Effector CD8-positive, alpha-beta T cell (primary cell): Measurements from ENCODE around the gene HMGCS2.
"Not testable (repeated sequence)": the region's sequence is repeated elsewhere in the genome, so short reads cannot be mapped to it uniquely, and the experiment has no call there.

ENCODE experiments used
- DNase-seq: peaks from one replicate; lab custom pipeline; 2025; lab: John Stamatoyannopoulos, UW

The HMGCS2 gene

DNA sequence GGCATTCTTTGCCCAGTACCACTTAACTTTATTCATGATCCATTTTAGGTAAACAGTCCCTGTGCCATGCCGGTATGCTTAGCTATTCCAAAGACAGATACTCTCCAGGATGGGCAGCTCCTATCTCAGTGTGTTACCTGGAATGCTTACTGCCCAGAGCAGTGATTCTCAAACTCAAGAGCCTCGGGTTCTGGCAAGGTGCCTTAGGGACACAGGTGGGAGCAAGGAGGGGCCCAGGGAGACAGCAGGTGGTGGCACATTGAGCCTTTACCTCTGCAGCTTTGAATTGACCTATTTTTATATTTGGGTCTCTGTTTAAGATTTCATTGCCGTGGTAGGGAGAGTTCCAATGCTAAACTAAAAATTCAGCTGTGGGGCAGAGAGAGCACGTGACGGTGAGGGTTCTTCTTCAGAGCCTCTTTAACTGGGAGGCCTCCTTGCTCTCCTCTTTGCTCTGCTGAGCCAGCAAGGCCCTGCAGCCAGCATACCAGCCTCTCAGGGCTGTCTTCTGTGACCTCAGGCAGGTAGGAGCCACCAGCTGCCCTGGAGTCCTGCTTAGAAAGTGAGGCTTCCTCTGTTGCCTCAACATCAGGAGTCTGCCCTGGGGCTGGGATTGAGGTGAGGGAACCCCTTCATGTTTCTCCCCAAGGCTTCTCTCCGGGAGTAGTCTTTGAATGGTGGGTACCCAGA, 36.8 kb downstream of the HMGCS2 start:
- no peak for DNase-seq

DNA sequence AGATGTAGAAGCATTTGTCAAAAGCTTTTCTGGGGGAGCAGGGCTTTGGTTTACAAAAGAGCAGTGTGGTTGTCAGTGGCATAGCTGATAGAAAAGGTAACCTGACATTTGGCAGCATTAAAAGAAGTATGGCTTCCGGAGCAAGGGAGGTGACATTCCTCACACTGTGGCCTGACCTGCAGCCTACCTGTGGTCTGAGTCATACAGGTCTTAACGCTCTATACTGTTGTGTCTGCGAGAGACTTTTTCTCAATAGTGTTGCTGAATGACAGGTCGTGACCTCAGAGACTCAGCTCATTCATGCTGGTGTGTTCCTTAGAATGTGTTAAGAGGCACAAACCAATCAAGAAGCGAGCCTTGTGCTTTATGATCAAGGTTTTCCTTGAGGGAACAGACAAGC, 37.6 kb downstream of the HMGCS2 start:
- no peak for DNase-seq

DNA sequence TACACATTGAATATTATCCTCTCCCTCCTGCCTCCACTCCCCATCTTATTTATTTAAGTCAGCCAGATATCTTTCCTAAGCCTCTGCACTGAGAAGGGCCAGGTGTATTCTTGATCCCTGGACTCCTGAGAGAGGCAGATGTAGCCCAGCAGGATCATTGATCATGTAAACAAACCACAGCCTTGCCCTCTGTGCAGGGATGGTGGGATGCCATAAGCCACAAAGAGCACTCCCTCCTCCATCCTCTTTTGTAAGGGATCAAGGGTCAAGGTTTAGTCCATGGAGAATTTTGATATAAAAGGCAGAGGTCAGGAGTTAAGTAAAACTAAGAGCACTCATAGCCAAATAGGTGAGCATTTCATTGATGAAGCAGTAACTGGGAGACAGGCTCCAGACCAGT, 39.7 kb downstream of the HMGCS2 start:
- no peak for DNase-seq

DNA sequence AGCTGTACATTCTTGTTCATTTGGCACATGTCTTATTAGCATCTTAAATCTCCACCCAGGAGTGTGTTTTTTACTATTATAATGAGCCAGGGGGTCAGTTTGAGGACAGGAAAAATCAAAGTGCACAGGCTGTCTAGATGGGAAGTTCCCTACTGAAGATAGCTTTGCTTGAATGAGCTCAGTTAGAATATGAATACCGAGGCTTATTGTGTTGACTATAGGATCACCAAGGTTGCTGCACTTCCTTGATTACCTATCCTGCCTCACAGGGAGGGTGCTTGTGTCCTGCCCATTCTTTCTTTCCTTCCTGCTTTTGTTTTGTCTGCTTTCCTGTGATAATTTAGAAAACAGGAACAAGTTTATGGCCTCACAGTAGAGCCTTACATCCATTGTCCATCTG, 40.7 kb downstream of the HMGCS2 start:
- DNase-seq = no peak

DNA sequence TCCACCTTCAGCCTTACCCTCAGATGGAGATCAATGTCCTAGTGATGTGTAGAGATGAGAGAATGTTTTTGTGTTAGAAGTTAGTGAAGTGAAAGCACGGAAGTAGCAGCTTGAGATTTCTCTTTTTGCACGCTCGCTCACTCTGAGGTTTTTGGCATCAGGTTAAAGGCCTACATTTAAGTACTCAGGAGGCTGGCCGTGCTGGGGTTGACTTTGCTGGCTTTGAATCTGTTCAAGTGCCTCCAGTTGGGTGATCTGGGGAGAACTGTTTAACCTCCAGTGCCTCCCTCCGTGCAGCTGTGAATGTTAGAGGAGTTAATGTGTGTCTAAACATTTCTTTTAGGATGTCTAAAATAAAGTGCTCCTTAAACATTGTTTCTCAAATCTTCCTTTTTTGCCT, 43.1 kb downstream of the HMGCS2 start:
- DNase-seq = no peak

DNA sequence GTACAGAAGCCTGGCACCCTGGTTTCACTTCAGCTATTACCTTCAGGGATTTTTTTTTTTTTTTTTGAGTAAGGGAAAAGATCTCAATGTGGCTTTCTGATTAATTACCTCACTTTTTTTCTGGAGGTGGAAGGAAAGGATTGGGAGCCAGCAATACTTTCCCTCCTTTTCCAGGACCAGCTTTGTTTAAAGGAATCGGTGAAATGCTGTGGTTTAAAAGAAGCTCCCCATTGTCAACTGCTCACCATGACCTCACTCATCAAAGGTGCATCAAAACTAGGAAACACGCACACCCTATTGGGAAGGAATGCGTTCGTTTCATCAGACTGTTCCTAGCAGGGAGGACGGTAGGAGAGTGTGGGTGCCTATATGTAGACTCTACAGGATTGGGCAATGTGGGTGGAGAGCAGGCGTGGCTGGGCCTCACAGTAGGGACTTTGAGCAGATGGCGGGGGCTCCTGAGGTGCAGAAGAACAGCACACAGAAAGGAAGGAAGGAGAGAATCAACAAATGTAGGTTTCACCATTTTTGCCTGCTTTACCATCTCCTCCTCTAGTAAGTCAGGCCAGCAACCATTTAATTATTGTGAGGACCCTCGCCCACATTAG, 44.0 kb downstream of the HMGCS2 start:
- DNase-seq = no peak

DNA sequence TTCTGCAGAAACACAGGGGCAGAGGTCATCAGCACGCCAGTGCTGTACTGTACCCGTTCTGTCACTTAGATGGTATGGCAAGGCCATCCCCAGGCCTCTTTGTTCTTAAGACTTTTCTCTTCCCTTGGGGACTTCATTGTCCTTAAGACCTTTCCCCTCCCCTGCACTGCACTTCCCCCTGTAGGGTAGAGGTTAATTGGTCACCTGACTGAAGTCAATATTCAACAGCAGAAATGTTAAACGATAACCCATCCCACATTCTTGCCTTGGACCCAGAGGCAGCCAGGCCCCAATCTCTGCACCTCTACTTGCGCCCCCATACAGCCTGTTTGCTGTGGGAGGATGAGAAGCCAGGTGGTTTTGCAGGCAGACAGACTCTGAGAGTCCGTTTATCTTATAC, 46.8 kb downstream of the HMGCS2 start:
- DNase-seq = no peak

DNA sequence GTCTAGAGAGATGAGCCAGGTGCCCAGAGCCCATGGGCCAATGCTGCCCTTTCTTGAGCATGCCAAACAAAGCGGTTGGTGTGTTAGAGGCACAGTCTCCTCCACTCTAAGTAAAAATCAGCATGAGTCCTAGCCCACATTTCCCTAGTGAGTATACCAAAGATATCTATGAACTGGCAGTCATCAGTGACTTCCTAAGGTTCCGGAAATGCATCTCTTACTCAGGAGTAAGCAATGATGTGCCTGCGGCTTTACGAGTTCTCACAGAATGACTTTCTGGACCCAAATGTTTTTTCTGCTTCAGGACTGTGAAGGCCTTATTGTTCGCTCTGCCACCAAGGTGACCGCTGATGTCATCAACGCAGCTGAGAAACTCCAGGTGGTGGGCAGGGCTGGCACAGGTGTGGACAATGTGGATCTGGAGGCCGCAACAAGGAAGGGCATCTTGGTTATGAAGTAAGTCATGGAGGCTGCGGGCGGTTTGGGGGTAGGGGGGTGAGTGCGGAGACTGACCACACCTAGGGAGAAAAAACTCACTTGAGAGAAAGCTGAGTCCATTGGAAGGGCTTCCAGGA, 47.8 kb downstream of the HMGCS2 start:
- DNase-seq = no peak

DNA sequence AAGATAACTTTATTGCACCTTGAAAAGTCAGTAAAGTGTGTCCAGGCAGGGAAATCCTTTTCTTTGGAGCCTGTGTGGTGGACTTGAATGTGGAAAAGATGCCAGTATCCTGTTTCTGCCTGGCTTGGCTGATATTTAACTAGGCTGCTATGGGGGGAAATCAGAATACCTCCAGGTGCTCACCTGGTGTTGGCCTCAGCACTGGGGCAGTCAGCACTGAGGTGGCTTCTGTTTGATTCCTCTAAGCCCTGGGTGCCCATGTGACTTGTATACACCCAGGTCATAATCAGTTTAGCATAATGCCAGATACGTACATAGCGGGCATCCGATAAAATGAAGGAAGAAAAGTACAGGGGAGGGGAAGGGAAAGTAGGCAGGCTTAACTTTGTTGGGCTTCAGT, 49.7 kb downstream of the HMGCS2 start:
- DNase-seq = no peak

DNA sequence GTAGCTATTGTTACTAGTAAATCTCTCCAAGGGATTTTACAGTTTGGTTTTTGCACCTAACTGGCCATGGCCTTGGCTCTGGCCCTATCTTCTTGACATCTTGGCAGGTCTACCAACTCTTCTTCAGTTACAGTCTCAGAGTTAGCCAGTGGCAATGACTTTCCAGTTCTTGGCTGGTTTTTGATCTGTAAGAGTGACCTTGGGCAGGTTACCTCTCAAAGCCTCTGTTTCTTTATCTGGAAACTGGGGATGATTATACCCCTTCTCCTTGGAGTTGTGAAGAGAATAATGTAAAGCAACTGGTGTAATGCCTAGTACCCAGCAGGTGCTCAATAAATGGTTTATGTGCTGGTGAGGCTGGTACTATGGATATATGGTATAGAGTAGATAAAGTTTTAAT, 50.3 kb downstream of the HMGCS2 start:
- no peak for DNase-seq

DNA sequence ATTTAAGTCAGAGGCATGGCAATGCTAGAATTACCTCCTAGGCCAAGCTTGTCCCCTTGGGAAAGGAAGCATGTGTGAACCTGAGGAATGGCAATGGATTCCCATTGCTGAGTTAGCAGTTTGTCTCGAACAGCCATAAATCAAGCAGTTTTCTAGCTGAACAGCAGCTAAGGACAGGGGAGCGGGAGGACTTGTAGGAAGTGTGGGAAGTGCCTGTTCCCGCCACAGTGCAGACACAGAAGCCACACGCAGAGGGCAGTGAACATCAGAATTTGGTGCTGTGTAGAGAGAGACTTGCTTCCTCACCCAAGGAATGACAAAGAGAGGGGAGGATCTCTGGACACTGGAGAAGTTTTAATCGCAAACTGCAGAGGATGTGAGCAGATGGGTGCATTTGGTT, 53.2 kb downstream of the HMGCS2 start:
- DNase-seq = no peak

DNA sequence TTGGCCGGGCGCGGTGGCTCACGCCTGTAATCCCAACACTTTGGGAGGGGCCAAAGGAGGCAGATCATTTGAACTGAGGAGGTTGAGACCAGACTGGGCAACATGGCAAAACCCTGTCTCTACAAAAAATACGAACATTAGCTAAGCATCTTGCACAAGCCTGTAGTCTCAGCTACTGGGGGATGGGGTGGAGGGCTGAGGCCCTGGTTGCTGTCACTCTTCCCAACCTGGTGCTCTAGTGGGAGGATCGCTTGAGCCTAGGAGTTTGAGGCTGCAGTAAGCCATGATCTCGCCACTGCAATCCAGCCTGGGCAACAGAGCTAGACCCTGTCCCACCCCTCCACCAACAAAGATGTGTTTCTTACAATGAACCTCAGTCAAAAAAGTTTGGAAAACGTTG, 54.1 kb downstream of the HMGCS2 start:
- no peak for DNase-seq

DNA sequence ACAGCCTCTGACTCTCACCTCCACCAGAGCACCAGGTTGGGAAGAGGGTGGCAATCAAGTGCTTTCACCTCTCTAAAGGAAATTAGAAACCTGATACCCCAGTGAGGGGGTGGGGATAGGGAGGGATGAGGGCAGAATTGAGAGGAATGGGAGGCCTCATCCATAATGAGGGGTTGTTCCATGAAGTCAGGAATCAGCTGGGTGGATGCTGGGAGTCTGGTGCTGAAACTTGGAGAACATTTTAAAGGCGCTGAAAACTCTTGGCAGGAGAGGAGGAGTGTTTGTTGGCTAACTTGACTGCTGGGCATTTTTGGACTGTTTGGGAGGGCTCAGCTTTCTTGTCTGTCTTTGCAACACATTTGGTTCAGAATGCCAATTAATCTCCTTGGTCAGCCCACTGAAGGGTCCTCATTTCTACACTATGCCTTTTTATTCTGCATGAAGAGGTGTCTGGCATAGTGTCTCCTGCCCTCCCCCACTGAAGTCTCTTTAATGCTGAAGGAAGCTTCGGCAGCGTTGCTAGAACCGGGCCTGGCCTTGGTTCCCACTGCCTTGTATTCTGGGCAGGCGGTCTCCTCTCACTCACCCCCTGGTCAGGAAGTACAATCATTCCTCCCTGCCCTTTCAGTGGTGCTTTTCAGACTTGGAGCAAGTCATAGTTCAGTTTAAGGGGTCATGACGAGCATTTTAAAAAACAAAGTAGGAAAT, 54.8 kb downstream of the HMGCS2 start:
- DNase-seq = no peak

DNA sequence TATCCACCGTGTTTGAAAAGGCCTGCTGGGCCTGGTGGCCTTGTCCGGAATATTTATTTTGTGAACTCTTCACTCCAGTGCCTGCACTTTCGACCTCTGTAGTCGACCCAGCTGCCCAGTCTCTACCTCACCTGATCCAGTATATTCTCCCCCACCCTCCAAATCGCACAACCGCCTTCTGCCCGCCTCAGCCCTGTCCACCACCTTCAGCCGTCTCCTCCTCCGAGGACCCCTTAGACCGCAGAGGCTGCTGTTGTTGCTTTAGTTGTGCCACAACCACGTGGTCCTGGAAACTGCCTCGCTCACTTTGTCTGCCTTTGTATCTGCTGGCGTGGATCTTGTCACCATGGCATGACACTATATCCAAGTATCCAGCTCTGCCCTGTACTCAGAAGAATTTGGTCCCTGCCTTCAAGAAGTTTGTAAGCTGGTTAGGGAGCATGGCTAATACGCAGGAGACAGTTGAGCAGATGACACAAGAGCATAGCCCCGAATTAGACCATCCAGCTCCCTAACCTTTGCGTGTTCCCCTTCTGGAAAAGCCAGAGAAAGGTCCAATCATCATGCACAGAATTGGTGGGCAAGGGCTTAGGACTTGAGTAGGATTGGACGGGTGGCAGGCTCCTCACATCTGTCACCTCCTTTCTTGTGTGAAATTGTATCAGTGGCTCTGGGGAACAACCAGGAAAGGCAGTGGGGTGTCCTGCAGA, 55.5 kb downstream of the HMGCS2 start:
- DNase-seq = no peak

DNA sequence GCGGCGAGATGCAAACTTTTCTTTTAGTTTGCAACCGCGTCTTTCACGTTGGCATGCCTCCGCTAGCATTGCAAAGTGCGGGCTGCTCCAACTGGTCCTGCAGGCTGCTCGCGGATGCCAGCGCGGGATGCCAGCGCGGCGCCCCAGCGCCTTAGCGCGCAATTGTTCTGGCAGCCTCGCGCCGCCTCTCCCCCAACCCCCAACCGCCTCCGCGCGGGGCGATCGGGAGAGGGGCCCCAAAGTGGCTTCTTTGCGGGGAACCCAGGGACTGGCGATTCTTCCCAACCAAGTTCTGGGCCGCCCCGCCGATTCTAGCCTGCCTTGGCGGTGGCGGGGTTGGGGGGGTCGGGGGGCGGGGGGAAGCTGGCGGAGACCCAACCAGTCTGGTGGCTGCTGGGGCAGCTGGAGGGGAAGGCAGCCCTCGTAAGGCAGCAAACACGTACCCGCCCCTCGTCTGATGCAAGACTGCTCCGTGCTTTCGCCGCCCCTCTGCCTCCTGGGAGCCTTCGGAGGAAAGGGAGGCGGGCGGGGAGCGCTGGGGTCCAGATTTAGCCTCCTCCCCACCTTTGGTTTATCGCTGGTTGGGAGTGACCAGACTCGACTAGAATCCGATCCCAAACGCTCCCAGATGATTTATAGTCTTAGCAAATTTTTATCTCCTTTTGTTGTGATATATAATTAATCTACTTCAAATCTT, 56.2 kb downstream of the HMGCS2 start:
- peak; percentile 6 for DNase-seq

DNA sequence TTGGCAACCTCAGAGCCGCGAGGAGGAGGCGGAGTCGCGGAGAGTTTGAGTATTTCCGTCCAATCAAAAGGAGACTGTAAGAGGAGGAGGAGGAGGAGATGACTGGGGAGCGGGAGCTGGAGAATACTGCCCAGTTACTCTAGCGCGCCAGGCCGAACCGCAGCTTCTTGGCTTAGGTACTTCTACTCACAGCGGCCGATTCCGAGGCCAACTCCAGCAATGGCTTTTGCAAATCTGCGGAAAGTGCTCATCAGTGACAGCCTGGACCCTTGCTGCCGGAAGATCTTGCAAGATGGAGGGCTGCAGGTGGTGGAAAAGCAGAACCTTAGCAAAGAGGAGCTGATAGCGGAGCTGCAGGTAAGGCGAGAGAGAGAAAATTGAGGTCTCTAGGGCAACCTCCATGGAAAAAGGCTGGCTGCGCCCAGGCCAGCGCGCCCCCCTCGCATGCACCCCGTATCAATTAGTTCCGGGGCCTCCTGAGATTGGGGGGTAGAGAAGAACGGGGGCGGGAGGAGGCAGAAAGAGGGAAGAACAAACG, 56.8 kb downstream of the HMGCS2 start, which contains the start of gene PHGDH:
PHGDH (plus strand) TSS at position 131 of the 538 bp plus-strand sequence; CDS start at position 220, 89 bp downstream.
- DNase-seq = peak; percentile 7

DNA sequence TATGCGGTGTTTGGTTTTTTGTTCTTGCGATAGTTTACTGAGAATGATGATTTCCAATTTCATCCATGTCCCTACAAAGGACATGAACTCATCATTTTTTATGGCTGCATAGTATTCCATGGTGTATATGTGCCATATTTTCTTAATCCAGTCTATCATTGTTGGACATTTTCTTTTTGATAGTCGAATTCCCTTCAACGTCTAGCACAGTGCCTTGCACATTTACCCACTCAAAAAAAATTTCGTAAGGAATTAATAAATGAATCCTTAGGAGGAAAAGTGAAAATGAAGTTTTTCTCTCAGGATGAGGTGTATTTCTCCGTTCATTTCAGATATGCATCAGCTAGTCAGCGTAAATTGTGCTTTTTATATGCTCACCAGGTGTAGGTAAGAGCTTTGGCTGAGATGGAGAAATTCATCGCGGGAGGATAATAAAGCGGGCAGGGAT, 57.3 kb downstream of the HMGCS2 start:
- DNase-seq = not testable (repeated sequence)

DNA sequence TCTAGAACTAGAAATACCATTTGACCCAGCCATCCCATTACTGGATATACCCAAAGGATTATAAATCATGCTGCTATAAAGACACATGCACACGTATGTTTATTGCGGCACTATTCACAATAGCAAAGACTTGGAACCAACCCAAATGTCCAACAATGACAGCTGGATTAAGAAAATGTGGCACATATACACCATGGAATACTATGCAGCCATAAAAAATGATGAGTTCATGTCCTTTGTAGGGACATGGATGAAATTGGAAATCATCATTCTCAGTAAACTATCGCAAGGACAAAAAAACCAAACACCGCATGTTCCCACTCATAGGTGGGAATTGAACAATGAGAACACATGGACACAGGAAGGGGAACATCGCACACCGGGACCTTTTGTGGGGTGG, 62.1 kb downstream of the HMGCS2 start:
- DNase-seq = not testable (repeated sequence)

DNA sequence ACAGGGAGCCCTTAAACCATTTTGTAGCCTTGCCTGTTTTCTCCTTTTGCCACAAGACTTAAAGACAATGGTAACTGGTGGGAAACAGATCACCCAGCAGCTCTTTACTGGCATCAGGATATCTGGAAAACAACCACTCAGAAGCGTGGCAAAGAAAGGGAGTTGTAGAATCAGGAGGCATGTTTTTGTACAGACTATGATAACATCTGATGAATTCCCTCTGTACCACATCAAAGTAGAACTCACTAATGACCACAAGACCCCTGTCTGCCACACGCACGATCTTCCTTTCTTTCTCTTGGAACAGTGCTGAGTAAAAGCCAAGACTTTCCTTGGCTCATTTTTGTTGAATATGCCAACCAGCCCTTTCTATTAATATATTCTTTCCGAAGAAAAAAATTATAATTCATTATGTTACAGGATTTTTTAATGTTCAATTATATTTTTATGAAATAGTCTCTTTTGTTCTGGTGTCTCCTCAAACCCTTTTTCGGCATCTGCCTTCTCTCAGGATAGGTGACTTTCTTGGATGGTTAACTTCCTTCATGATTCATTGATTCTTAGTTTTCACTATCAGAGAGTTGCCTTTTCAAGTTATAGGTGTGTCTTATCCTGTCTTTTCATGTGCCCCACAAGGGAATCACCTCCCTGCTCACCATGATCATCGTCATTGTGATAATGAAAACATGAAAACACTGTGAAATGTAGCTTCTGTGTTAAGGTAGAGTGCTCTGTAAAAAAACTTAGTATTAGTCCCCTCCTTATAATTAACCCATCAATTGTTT, 64.8 kb downstream of the HMGCS2 start:
- DNase-seq = no peak

DNA sequence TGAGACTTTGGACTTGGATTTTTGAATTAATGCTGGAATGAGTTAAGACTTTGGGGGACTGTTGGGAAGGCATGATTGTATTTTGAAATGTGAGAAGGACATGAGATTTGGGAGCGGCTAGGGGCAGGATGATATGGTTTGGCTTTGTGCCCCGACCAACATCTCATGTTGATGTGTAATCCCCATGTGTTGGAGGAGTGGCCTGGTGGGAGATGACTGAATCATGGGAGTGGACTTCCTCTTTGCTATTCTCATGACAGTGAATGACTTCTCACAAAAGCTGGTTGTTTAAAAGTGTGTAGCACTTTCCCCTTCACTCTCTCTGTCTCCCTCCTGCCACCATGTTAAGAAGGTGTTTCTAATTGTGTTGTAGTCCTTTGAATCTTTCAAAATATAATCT, 66.3 kb downstream of the HMGCS2 start:
- DNase-seq = no peak
